ENCODE data around the gene SF1.

Gene SF1

DNA sequence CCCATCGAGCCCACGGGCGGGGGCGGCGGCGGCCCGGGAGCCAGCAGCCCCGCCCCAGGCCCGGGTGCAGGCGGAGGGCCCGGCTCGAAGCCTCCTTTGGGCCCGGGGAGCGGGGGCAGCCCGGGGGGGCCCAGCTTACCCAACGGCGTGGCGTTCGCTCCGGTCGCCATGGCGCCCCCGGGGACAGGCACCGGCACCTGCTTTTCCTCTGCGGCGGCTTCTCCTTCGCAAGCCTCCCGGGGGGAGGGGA lies 194 bp downstream of the SF1 start:
- H3K36me3 Mint-ChIP-seq = peaks cover 39 to 48% of the 10 kb centered on the region in 2 donors
- peaks cover 24 to 67% of the 10 kb centered on the region in 2 donors for H3K4me1 Mint-ChIP-seq
- peak overlapping the region; percentile 99 for H3K27ac Mint-ChIP-seq
- peak overlapping the region; percentile 85 to 93 for H3K4me3 Mint-ChIP-seq
- peak in 1 of 2 donors; percentile 4 for ATAC-seq (replicated peaks)
- H3K27me3 Mint-ChIP-seq = no peaks in the 10 kb centered on the region
- H3K9me3 Mint-ChIP-seq = no peaks in the 10 kb centered on the region
- no peak for DNase-seq

- no peaks in the 10 kb centered on the region for H3K27me3 Mint-ChIP-seq
- peak; percentile 9 to 24 for ATAC-seq (replicated peaks)
- H3K36me3 Mint-ChIP-seq = peaks cover 41 to 52% of the 10 kb centered on the region in 2 donors
These were observed 706 bp downstream of the SF1 start for GRCh38 chr11:64777449-64778222.

DNA sequence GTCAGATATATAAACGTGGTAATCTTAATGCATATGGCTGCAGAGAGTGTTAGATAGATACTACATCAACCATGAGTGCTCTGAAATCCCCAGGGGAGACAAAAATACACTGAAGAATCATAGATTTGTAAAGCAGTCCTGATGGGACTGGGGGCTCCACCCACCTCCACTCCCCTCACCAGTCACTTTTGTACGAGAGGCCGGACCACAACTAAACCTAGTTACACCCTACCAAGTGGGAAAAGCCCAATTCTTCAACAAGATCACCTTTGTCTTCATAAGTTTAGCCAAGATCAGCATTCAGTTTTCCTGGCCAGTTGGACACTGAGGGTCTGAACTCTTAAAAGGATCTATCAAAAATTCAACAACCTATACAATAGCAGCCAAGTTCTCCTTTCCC lies 1.5 kb downstream of the SF1 start:
- Mint-ChIP-seq H3K27ac (peak overlapping the region; percentile 92), H3K36me3 (peaks cover 45 to 60% of the 10 kb centered on the region in 2 donors), H3K4me3 (peak overlapping the region; percentile 93 to 94), H3K27me3 (no peaks in the 10 kb centered on the region), H3K9me3 (no peaks in the 10 kb centered on the region), H3K4me1 (peaks cover 25 to 71% of the 10 kb centered on the region in 2 donors)
- DNase-seq = no peak
- ATAC-seq (replicated peaks) = no peak

More at GRCh38 chr11:64777449-64778222, 706 bp downstream of the SF1 start:
- Mint-ChIP-seq H3K4me1 (peaks cover 23 to 69% of the 10 kb centered on the region in 2 donors), H3K4me3 (peak overlapping the region; percentile 93 to 94), H3K27ac (peak overlapping the region; percentile 92), H3K9me3 (no peaks in the 10 kb centered on the region)
- DNase-seq = peak; percentile 66

DNA sequence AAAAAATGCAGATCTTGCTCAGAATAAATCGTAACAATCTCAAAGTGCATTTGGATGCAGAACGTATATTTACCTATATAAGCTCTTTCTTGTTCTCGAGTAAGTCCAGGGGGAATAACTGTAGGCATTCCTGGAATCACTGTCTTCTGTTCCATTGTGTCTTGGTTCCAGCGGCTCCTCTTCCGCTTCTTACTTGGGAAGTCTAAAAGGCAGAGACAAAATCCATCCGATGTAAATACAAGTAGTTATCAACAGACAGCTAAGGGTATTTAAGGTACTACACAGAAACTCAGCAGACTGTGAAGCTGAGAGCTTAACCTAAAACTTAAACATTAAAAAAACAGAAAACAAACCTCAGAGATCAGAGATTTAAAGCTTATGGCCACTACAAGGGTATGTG lies 1.9 kb downstream of the SF1 start:
- Mint-ChIP-seq H3K4me1 (peaks cover 29 to 75% of the 10 kb centered on the region in 2 donors), H3K36me3 (peaks cover 50 to 64% of the 10 kb centered on the region in 2 donors), H3K4me3 (peak overlapping the region; percentile 93 to 94), H3K27ac (peak overlapping the region; percentile 92), H3K9me3 (no peaks in the 10 kb centered on the region), H3K27me3 (no peaks in the 10 kb centered on the region)
- DNase-seq (no peak), ATAC-seq (replicated peaks) (no peak)

DNA sequence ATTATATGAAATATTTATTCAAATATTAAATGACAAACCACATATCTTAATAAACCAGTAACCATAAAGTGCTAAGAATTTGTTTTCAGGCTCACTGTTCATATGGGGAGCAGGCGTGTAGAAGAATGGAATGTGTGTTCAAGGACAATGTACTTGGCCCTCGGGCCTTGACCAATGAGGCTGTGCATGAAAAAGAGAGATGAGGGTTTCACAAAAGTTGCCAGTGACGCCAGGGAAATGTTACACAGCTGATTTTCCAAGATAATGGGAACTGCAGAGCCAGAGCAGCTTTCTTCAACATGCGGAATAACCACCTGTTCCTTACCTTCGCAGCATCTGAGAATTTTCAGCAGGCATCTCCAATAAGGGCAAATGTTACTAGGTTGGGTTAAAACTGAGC lies 4.2 kb downstream of the SF1 start:
- Mint-ChIP-seq H3K9me3 (no peaks in the 10 kb centered on the region), H3K4me3 (peak overlapping the region in 1 of 2 donors; percentile 22), H3K4me1 (peaks cover 37 to 80% of the 10 kb centered on the region in 2 donors), H3K36me3 (peaks cover 64 to 79% of the 10 kb centered on the region in 2 donors), H3K27me3 (no peaks in the 10 kb centered on the region), H3K27ac (no peak overlapping the region)
- ATAC-seq (replicated peaks) = no peak
- no peak for DNase-seq

DNA sequence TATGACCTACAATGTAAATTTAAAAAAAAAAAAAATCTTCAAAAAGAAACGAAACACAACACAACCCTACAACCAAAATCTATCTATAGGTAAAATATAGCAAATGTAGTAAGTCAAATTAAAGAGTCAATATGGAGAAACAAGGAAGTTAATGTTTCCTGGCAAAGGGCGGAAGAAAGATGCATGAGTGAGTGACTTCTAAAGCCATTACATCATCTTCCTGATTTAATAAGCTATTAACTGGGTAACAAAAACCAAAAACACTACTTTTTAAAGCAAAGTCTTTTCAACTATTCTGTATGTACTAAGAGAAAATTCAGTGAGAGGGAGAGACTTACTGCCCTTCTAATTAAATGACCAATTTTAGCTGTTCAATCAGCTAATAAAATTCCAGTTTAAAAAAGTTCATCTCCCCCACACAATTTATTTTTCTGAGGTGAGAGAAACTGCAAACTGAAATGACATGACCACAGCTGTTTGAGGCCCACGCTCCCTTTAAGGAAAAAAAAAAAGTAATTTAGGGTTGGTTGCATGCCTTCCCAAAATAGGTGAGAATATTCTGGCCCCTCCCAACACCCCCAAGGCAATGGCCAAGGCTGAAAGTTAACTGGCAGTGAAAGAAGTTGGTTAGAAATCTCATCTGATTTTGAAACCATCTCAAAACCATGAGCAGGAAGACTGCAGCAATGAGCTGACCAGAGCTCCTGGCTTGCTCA lies 5.9 kb downstream of the SF1 start:
- H3K27ac Mint-ChIP-seq = peak overlapping the region; percentile 87
- ATAC-seq (replicated peaks) (peak; percentile 36 to 38), DNase-seq (no peak)
- H3K4me1 Mint-ChIP-seq = peaks cover 47 to 92% of the 10 kb centered on the region in 2 donors
- H3K36me3 Mint-ChIP-seq = peaks cover 72 to 93% of the 10 kb centered on the region in 2 donors
- H3K4me3 Mint-ChIP-seq = peak overlapping the region; percentile 64 to 77
- no peaks in the 10 kb centered on the region for H3K9me3 Mint-ChIP-seq
- no peaks in the 10 kb centered on the region for H3K27me3 Mint-ChIP-seq

GRCh38 chr11:64771861-64772260 lies 6.5 kb downstream of the SF1 start:
- peaks cover 47 to 92% of the 10 kb centered on the region in 2 donors for H3K4me1 Mint-ChIP-seq
- H3K27ac Mint-ChIP-seq = peak overlapping the region; percentile 87
- ATAC-seq (replicated peaks) (peak; percentile 91 to 97), DNase-seq (no peak)
- H3K4me3 Mint-ChIP-seq = peak overlapping the region; percentile 64 to 77
- H3K9me3 Mint-ChIP-seq = no peaks in the 10 kb centered on the region
- H3K36me3 Mint-ChIP-seq = peaks cover 72 to 93% of the 10 kb centered on the region in 2 donors
- no peaks in the 10 kb centered on the region for H3K27me3 Mint-ChIP-seq

- Mint-ChIP-seq H3K4me1 (peaks cover 49 to 92% of the 10 kb centered on the region in 2 donors), H3K4me3 (peak overlapping the region in 1 of 2 donors; percentile 36), H3K27me3 (no peaks in the 10 kb centered on the region), H3K27ac (peak overlapping the region; percentile 88), H3K9me3 (no peaks in the 10 kb centered on the region), H3K36me3 (peaks cover 66 to 90% of the 10 kb centered on the region in 2 donors)
- no peak for DNase-seq
- no peak for ATAC-seq (replicated peaks)
These were observed 8.2 kb downstream of the SF1 start for GRCh38 chr11:64770120-64770519.

DNA sequence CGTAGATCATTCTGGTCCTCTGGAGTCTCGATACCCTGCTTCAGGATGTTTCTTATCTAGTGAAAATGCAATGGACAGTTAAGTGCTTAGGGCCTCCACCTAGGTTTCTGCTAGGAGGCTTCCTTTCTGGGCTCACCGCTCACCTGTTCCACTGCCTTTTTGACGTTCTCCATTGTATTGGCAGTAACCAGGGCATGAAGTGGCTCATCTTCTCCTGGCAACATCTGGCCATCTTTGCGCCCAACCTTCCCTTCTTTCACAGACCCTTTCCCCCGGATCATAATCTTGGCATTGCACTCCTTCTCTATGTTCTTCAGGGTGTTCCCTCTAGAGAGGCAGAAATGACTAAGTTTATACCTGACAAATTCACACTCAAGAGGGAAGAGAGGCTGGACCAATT lies 9.1 kb downstream of the SF1 start:
- ATAC-seq (replicated peaks) (no peak), DNase-seq (no peak)
- H3K27me3 Mint-ChIP-seq = no peaks in the 10 kb centered on the region
- H3K27ac Mint-ChIP-seq = peak overlapping the region; percentile 74
- H3K36me3 Mint-ChIP-seq = peaks cover 69 to 92% of the 10 kb centered on the region in 2 donors
- peak overlapping the region in 1 of 2 donors; percentile 12 for H3K4me3 Mint-ChIP-seq
- no peaks in the 10 kb centered on the region for H3K9me3 Mint-ChIP-seq
- peaks cover 55 to 93% of the 10 kb centered on the region in 2 donors for H3K4me1 Mint-ChIP-seq

DNA sequence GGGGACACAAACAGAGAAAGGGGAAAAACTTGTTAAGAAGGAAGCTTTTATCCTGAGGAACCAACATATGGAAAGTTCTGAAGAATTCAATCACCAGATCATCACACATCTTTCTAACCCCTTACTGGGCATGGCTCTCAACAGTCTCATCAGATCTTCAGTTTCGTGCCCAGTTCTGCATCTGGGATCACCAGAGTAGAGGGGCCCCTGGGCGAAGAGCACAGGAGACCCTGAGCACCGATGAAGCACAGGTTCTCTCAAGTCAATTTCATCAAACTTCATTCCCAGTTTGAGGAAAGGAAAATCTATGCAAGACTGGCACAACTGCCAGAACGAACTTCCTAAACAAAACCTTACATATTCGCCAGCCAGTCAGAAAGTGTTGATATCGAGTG lies 10.0 kb downstream of the SF1 start:
- peaks cover 58 to 96% of the 10 kb centered on the region in 2 donors for H3K4me1 Mint-ChIP-seq
- H3K36me3 Mint-ChIP-seq = peaks cover 67 to 91% of the 10 kb centered on the region in 2 donors
- peak overlapping the region; percentile 82 for H3K27ac Mint-ChIP-seq
- no peak for ATAC-seq (replicated peaks)
- H3K27me3 Mint-ChIP-seq = no peaks in the 10 kb centered on the region
- DNase-seq = no peak
- no peaks in the 10 kb centered on the region for H3K9me3 Mint-ChIP-seq
- no peak overlapping the region for H3K4me3 Mint-ChIP-seq

DNA sequence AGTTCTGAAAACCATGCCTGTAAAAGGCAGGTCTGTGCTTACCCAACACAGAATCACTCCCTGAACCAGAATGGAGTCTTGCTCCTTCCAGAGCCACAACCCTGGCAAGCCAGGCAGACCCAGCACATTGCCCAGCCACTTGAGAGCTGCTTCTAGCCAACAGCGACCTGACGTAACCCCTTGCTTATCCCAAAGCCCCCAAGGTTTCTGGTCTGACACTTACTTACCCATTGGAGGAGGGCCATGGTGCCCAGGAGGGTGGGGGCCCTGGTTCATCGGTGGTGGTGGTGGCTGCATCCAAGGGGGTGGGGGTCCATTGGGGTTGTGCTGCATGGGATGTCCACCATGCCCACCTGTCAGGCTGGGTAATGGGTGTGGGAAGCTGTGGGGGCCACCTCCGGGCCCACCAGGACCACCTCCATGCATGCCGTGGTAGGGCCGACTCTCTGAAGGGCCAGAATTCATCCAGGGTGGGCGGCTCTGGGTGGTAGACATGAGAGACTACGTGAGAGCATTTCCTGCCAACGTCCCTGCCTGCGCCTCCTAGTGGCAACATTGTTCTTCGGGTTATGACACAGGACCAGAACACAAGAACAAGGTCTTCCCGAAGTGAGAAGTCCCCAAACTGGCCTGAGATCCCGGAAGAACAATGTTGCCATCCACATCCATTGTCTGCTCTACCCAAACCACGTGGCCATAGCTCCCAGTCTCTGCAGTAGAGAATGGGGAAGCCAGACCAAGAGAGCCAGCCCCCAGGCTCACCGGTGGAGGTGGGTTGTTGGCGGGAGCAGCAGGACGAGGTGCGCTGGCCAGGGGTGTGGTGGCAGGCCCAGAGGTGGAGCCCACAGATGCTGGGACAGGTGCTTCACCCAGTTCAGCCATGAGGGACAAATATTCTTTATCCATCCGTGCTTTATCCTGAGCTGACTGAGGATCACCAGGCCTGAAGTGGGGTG lies 10.7 kb downstream of the SF1 start:
- peaks cover 62 to 96% of the 10 kb centered on the region in 2 donors for H3K4me1 Mint-ChIP-seq
- DNase-seq (peak; percentile 47), ATAC-seq (replicated peaks) (peak in 1 of 2 donors; percentile 30)
- H3K4me3 Mint-ChIP-seq = peak overlapping the region; percentile 6 to 32
- peaks cover 68 to 90% of the 10 kb centered on the region in 2 donors for H3K36me3 Mint-ChIP-seq
- H3K27ac Mint-ChIP-seq = peak overlapping the region; percentile 82
- H3K9me3 Mint-ChIP-seq = no peaks in the 10 kb centered on the region
- H3K27me3 Mint-ChIP-seq = no peaks in the 10 kb centered on the region

DNA sequence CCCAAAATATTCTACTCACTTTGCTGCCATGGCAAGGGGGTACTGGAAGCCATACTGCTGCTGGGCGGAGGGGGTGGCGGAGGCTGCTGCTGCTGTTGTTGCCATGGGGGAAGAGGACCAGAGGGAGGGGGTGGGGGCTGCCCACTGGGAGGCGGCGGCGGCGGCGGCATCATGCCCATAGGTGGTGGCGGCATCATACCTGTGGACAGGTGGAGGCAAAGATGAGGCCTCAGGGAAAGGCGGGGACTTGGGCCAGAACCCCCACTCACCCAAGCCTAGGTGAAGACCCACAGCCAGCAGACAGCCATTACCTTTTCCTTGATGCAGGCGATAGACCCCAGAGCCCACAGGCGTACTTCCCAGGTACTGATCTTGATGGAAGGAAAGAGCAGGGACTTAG lies 11.5 kb downstream of the SF1 start:
- H3K4me3 Mint-ChIP-seq = no peak overlapping the region

DNA sequence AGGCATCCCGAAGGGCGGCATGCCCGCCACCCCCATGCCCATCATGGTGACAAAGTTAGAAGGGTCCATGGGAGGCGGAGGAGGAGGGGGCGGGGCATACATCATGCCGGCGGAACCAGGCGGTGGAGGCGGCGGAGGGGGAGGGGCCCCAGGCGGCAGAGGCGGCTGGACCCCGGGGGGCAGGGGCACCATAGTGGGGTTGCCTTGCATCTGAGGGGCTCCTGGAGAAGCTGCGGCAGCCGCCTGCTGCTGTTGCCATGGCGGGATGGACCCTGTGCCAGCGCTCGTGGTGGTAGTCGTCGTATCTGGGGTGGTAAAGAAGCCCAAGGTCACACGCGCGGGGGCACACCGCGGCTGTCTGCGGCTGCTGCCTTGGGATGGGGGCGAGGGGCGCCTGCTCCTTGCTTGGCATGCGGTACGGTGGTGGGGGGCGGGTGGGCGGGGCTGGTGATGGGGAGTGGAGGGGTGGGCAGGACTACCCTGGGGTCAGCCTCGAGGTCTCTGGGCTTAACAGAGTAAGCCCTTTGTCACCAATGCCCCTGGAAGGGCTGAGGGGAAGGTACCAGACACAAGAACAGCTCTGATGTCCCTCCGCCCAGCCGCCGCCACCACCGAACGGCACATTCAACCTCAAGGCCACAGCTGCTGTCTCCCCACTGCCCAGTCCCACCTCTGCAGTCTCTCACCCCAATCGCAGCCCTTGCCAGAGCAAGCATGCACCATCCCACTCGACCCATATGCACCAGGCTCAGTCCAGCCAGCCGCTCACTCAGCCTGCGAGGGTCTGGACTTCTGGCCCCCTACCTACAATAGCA lies 12.3 kb downstream of the SF1 start:
- Mint-ChIP-seq H3K4me1 (peaks cover 66 to 95% of the 10 kb centered on the region in 2 donors), H3K27me3 (no peaks in the 10 kb centered on the region), H3K4me3 (peak overlapping the region; percentile 36 to 67), H3K27ac (peak overlapping the region; percentile 87), H3K9me3 (no peaks in the 10 kb centered on the region), H3K36me3 (peaks cover 66 to 83% of the 10 kb centered on the region in 2 donors)
- ATAC-seq (replicated peaks) (no peak), DNase-seq (no peak)

More for the DNA sequence above, 11.5 kb downstream of the SF1 start:
- Mint-ChIP-seq H3K27ac (peak overlapping the region; percentile 37), H3K4me1 (peaks cover 67 to 96% of the 10 kb centered on the region in 2 donors), H3K9me3 (no peaks in the 10 kb centered on the region), H3K27me3 (no peaks in the 10 kb centered on the region), H3K36me3 (peaks cover 72 to 90% of the 10 kb centered on the region in 2 donors)
- no peak for ATAC-seq (replicated peaks)
- DNase-seq = no peak
